Measurements from ENCODE around the gene VWA3A.

DNA sequence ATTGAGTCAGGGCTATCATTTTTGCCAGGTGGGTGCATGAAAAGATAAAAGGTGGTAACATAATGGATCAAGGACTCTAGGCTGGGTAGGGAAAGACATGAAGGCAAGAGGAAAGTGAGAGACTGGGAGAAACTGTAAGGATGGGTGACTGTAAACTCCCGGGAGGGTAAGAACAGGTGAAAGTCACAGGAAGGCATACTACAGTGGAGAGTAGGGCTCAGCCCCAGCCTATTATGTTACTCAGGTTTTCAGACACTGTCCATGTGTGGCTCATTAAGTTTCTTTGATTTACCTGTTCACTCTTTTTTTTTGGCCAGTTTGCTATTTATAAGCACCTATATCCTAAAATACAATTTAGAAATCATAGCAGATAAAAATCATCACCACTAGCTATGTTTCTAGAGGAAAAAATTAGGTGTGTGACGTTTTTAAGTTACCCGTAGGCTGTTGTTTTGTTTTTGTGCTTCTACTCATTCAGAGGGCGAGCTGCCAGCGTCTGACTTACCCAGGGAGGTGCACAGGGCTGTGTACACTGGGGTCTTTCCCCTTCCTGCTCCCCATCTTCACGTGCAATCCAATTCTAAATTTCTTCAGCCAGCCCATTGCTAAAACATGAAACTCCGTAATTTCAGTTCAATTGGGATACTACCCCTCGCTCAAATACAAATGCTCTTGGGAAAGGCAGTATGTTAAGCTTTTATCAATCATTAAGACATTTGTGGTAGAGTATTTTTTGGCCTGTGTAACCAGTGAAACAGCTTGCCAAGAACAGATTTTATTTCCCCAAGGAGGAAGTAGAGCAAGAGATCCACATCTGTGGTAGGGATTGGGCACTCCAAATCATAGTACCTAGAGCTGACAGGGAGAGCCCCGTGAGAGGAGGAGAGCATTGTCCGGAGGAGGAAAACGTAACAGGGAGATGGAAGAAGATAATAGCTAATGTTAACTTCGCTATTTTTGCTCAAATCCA lies 21.7 kb upstream of the VWA3A start:
- TF ChIP-seq, protein P1, sequence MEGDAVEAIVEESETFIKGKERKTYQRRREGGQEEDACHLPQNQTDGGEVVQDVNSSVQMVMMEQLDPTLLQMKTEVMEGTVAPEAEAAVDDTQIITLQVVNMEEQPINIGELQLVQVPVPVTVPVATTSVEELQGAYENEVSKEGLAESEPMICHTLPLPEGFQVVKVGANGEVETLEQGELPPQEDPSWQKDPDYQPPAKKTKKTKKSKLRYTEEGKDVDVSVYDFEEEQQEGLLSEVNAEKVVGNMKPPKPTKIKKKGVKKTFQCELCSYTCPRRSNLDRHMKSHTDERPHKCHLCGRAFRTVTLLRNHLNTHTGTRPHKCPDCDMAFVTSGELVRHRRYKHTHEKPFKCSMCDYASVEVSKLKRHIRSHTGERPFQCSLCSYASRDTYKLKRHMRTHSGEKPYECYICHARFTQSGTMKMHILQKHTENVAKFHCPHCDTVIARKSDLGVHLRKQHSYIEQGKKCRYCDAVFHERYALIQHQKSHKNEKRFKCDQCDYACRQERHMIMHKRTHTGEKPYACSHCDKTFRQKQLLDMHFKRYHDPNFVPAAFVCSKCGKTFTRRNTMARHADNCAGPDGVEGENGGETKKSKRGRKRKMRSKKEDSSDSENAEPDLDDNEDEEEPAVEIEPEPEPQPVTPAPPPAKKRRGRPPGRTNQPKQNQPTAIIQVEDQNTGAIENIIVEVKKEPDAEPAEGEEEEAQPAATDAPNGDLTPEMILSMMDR (conservative IDR thresholded peaks at IDR 0.05; ENCODE audit: low read length), result no peak
- TF ChIP-seq EZH2phosphoT487 (IDR thresholded peaks at IDR 0.05; ENCODE audit: borderline replicate concordance, low read depth, low read length), result no peak
